Measurements from ENCODE around the gene PSAT1. TPM values are rescaled to one million over a fixed set of nuclear protein-coding genes. Genes with fewer than 3 reads are reported as not detected.

PSAT1 gene
- total and polyA plus RNA-seq, 2 experiments from 2014 or later = 414 to 486 TPM

Other genes with a start within 250 kb of the PSAT1 start
- 46.6 and 48.3 TPM in 2 replicates for gene CEP78, start 61.0 kb upstream of the PSAT1 start, total RNA-seq (2014; rRNA removed; shearing (Covaris generic))
- 18.7 and 19.9 TPM in 2 replicates for gene CEP78, start 61.0 kb upstream of the PSAT1 start, polyA plus RNA-seq (2016; fragmentation: Nextera tagmentation; extraction: Ambion mirVana)